ENCODE measurements around the gene KCTD19. TPM values are rescaled to one million over a fixed set of nuclear protein-coding genes. Genes with fewer than 3 reads are reported as not detected.
A peak's percentile ranks its signal among the peaks of the same experiment; 100 is the strongest.

KCTD19 gene
- total and polyA plus RNA-seq, 4 donors: 0.07 to 5.1 (median 0.32) TPM

GRCh38 chr16:67312719-67313118 is 13.8 kb downstream of the KCTD19 start:
- Histone ChIP-seq H3K4me3 (no peak overlapping the region), H3K27me3 (ENCODE audit: control insufficient read depth in 3 of 3, insufficient read depth in 3 of 3, low read length in 2 of 3) (no peaks in the 10 kb centered on the region), H3K27ac (ENCODE audit: low read depth in 1 of 2, low read length in 1 of 2) (no peak overlapping the region), H3K36me3 (ENCODE audit: control insufficient read depth in 4 of 4, insufficient read depth in 4 of 4, low read length in 4 of 4) (no peaks in the 10 kb centered on the region), H3K9me3 (ENCODE audit: control insufficient read depth in 4 of 4, insufficient read depth in 3 of 4, low read length in 3 of 4) (no peaks in the 10 kb centered on the region), H3K4me1 (ENCODE audit: control insufficient read depth in 5 of 5, insufficient read depth in 5 of 5, low read length in 5 of 5) (no peaks in the 10 kb centered on the region), H3K9ac (ENCODE audit: insufficient read depth in 1 of 2, low read length in 2 of 2) (no peak overlapping the region)
- DNase-seq (peak in 2 of 3 donors; percentile 37 to 38), ATAC-seq (ENCODE audit: insufficient read depth, low FRiP score) (no peak)
- TF ChIP-seq CTCF (IDR thresholded peaks at IDR 0.05; ENCODE audit: control extremely low read depth, extremely low read depth): no peak

- 46 to 77% methylated on average over 5 of the region's 5 CpGs for WGBS, 2 donors
- ATAC-seq (ENCODE audit: insufficient read depth, low FRiP score) (peak; percentile 81), DNase-seq (peak in 2 of 3 donors; percentile 37 to 46)
- no peak overlapping the region for H3K4me3 ChIP-seq
- H3K4me1 ChIP-seq (ENCODE audit: control insufficient read depth in 5 of 5, insufficient read depth in 5 of 5, low read length in 5 of 5): no peaks in the 10 kb centered on the region
- TF ChIP-seq CTCF (IDR thresholded peaks at IDR 0.05; ENCODE audit: control extremely low read depth, extremely low read depth): no peak
- H3K36me3 ChIP-seq (ENCODE audit: control insufficient read depth in 4 of 4, insufficient read depth in 4 of 4, low read length in 4 of 4): no peaks in the 10 kb centered on the region
- H3K27ac ChIP-seq (ENCODE audit: low read depth in 1 of 2, low read length in 1 of 2): peak overlapping the region in 1 of 2 donors; percentile 46
- H3K9ac ChIP-seq (ENCODE audit: insufficient read depth in 1 of 2, low read length in 2 of 2): no peak overlapping the region
- no peaks in the 10 kb centered on the region for H3K9me3 ChIP-seq (ENCODE audit: control insufficient read depth in 4 of 4, insufficient read depth in 3 of 4, low read length in 3 of 4)
- H3K27me3 ChIP-seq (ENCODE audit: control insufficient read depth in 3 of 3, insufficient read depth in 3 of 3, low read length in 2 of 3): no peaks in the 10 kb centered on the region
Measured at GRCh38 chr16:67311607-67312488, 14.7 kb downstream of the KCTD19 start.

DNA sequence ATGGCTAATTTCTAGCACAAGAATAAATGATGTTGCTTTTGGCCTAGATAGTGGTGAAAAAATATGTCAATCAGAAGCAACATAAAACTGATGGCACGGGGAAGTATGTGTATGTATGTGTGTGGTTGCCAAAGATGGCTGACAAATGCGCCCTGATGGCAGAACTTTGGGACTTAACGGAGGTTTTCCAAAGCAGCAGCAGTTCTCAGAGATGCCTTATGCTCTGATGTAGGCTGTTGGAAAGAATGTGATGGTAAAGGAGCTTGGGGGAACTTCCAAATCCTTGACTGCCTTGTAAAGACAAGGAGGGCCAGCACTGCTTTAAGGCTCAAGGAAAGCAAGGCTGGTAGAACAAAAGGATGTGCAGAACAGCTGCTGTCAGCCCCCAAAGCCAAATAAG is 16.0 kb downstream of the KCTD19 start:
- no peak for TF ChIP-seq CTCF (IDR thresholded peaks at IDR 0.05; ENCODE audit: control extremely low read depth, extremely low read depth)
- H3K9ac ChIP-seq (ENCODE audit: insufficient read depth in 1 of 2, low read length in 2 of 2): no peak overlapping the region
- H3K4me3 ChIP-seq: no peak overlapping the region
- no peaks in the 10 kb centered on the region for H3K36me3 ChIP-seq (ENCODE audit: control insufficient read depth in 4 of 4, insufficient read depth in 4 of 4, low read length in 4 of 4)
- no peak overlapping the region for H3K27ac ChIP-seq (ENCODE audit: low read depth in 1 of 2, low read length in 1 of 2)
- H3K27me3 ChIP-seq (ENCODE audit: control insufficient read depth in 3 of 3, insufficient read depth in 3 of 3, low read length in 2 of 3): no peaks in the 10 kb centered on the region
- ATAC-seq (ENCODE audit: insufficient read depth, low FRiP score): no peak
- DNase-seq: no peak
- 96 to 98% methylated on average over 3 of the region's 3 CpGs for WGBS, 2 donors
- no peaks in the 10 kb centered on the region for H3K4me1 ChIP-seq (ENCODE audit: control insufficient read depth in 5 of 5, insufficient read depth in 5 of 5, low read length in 5 of 5)
- H3K9me3 ChIP-seq (ENCODE audit: control insufficient read depth in 4 of 4, insufficient read depth in 3 of 4, low read length in 3 of 4): no peaks in the 10 kb centered on the region
